ELF-1 (cell line): Measurements from ENCODE around the gene FOXL3.
A peak's percentile ranks its signal among the peaks of the same experiment; 100 is the strongest.
"Not testable (repeated sequence)": the region's sequence is repeated elsewhere in the genome, so short reads cannot be mapped to it uniquely, and the experiment has no call there.

Experiments
- DNase-seq: peaks from one replicate; pipeline ENCODE4 v3.0.0-alpha.2; 2016; ENCODE audit warnings: low read depth, low spot score

The FOXL3 gene

DNA sequence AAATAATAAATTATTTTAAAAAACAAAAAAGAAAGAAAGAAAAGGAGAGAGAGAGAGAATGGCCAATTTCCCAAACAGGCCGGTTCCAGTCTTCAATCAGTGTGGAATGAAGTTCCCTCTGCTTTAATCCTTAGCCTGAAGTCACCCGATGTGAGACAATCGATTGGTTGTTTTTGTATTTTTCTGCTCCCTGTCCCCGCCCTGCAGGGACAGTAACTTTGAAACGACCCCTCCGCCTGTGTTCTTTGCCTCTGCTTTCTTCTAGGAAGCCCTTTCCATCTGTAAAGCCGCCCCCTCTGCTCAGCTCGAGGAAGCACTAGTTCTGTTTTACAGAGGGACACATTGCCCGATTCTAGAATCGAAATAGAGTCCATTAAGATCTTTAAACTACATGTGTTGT is 33.4 kb downstream of the FOXL3 start:
- DNase-seq, result peak; percentile 24

DNA sequence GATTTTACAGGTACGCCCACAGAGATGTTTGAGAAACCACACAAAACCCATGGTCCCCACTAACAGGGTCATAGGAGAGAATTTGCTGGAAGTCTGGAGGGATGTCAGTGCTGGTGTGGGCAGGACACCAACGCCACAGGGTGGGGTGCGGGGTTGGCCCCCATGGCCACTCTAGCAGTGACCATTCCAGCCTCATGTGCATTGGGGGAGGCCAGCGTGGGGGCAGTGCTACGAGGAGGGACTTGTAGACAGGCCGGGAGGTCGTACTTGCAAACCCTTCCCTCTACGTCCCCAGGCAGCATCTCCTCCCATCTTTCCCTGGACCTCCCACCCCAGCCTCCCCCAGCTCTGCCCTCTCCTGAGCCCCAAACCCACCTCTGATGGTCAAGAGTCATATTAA is 34.0 kb downstream of the FOXL3 start:
- no peak for DNase-seq

DNA sequence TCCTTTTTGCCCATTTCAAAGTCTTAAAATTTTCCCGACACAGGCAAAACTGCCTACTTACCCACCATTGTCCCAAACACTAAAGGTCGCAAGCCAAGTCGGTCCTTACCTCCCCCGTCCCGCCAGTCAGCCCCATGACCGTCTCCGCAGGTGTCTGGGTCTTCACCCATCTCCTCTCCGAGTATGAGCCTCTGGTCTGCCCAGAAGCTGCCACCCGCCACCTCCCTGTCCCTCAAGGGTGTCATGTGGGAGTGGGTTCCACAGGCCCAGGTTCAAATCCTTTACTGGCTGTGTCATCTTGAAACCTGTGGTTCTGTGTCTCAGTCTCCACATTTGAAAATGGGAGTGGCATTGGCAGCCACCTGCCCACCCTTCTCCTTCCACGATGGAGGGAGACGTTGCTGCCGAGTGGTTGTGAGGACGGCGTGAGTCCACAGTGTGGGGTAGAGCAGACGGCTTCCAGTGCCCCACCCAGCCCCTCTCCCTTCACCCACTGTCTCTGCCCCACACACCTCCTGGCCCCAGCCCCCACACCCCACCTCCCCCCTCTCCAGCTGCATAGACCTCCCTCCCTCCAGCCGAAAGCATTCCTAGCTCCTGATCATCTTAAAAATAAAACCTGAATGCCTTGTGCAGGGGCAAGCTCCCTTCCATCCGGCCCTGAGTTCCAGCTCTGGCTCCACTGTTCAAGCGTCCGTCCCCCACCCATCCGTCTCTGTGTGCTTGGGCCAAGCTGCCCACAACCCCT is 35.3 kb downstream of the FOXL3 start:
- no peak for DNase-seq

DNA sequence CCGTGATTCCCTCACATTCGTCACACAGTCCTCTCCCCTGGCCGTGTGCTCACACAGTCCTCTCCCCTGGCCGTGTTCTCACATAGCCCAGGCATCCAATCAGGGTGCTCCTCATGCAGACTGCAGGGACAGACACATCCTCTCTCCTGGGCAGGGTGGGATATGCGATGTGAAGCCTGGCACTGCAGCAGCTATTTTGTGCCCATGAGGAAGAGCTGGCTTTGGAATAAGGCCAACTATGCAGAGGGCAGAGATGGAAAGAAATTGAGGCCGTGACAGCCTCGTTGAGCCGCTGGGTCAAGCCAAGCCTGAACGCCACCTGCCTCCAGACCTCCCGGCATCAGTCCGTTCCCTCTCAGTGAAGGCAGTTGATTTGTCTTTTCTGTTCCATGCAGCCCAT is 35.8 kb downstream of the FOXL3 start:
- no peak for DNase-seq

DNA sequence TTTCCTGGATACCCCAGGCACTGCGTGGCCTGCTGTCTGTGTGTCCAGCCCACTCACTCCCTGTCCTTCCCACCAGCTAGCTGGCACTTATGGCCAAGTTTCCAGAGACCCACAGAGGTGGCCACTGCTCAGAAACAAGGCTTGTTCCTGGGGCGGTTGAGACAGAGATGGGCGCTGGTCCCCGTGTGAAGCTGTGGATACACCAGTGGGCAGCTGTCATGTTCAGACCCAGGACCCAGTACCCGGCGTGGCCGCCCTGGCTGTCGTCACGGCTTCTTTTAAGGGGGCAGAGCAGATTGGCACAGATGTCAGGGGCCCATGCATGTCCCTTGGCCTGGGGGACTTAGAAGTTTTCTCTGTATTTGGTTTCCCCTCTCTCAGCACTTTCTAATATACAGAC is 36.3 kb downstream of the FOXL3 start:
- DNase-seq, result no peak

DNA sequence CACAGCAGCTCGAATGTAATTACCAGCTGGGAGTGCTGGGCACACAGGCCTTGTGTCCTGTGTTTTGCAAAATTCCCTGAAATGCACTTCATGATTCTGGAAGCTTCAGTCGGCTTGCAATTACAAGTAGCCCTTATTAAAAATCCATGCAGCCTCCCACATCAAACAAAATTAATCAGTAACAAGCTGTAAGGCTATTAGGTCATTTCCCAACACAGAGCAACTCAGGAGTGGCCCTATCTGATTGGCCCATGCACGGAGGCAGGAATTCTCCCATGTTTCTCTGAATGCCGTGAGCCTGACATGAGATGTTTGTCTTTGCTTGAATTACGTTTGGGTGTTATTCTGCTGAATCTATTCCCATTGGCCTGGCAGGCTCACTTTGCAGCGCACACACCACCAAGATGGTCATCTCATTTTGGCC is 36.9 kb downstream of the FOXL3 start:
- DNase-seq, result no peak

DNA sequence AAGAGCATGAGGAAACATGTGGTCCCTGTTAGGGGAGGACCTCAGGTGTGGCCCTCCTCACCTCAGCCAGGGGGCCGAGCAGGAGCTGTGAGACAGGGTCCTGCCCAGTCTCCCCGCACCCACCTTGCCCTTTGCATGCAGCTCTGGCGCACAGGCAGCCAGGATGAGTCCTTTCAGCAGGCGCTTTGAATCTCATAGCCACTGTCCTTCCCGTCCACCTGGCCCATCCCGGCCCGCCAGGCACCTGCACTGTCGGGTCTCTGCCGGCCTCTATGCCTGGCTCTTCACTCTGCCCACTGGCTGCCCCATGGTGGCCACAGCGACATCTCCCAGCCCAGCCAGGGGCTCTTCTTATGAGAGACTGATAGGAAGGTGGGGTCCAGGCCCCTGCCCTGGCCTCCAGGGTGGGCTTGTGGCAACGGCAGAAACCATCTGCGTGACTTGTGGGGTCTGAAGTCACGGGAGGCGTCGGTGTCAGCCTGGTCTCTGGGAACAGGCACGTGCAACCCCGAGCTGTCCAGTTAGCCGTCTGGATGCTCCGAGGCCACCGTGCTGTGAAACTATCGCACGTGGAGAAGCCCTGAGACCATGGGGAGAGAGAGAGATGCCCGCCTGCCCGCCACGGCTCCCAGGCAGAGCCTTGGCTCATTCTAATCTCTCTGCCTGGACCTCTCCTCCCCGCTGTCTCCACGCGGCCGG is 37.4 kb downstream of the FOXL3 start:
- no peak for DNase-seq

DNA sequence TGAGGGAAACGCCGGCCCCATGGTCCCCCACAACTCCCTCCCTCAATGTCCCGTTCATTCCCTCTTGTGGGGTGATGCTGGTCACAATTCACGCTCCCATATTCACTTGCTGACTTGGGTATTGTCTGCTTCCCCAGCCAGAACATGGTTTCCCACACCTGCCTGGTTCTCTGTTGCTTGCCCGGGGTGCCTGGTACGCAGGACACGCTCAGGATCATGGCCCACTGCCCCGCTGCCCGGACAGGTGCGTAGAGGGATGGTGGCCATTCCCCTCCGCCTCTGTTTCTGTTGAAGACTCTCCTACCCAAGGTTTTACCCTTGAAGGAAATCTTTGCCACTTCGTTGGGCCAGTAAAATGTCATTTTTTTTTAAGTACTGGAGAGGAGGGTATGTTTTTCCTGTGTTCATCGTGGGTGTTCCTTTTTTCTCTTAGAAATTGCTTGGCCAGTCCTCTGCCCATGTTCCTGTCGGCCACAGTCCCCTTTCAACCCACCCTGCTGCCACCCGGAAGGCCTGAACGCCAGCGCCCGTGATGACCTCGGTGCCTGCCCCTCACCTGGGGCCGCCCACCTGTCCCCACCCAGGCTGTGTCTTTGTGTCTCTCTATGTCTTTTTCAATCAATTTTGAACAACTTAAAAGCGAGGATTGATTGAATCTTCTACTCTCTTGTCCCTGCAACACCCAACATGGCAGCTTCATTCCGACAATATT is 38.2 kb downstream of the FOXL3 start:
- no peak for DNase-seq

DNA sequence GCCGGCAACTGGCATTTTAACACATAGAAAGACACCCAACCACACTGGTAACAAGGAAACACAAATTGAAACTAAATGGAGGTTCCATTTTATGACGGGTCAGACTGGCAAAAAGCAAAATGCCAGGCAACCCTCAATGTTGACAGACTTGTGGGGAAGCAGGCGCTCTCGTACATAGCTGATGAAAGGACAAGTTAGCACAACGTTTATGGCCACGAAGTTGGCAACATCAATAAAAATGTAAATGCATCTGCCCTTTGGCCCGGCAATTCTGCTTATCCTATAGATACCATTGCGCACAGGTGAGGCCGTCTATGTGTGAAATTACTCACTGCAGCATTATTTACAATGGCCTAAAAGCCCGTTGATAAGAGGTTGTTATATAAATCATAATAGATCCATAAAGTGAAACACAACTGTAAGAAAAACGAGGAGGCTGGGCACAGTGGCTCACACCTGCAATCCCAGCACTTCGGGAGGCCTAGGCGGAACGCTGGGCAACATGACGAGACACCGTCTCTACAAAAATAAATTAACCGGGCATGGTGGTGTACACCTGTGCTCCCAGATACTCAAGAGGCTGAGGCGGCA is 39.8 kb downstream of the FOXL3 start:
- no peak for DNase-seq

DNA sequence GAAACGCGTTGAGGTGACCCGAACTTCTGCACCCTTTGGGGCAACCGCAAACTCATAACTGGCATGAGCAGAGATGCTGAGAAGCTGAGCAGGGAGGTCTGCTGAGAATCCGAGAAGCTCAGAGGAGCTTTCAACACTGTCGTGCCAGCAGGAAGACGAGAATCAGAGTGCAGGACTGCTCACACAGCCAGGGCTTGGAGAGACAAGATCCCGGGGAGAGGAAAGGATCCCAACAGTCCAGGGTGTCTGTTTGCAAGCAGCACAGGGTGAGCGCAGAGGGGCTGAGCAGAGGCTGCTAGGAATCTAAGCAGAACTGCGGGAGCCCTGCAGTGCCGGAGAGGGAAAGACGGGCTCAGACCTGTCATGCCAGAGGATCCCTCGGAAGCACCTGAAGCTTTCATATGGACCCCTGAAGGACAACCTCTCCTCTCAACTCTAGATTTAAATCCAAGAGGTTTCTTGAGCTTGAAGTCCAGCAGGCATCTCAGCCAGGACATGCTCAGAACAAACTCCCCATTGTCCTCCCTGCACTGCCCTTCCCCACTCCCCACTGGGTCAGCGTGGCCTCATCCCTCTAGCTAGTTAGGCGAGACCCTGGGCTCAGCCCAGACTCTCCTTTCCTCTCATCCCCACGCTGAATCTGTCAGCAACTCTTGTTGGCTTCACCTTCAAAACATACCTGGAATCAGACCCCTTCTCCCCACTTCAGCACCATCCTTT is 40.7 kb downstream of the FOXL3 start:
- no peak for DNase-seq

DNA sequence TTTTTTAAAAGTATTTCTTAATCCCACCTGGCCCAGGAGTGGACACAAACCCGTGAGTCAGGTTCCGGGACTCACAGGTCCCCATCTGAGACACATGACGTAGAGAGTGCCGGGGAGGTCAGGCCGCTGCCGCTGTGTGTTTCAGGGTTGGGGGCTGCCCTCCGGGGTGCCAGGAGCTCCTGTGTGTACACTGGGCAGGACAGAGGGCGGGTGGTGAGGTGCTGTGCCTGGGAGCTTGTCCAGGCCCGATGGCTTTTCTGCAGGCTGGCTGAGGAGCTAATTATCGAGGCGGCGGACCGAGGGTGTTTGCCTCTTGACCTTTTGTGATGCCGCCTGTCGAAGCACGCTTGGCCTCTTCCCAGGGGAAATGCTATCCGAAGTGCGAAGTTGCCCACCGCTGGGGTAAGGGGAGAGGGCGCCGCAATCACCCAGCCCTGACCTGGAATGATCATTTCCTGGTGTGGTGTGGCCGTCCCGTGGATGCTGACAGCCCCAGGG is 42.1 kb downstream of the FOXL3 start:
- DNase-seq, result no peak

DNA sequence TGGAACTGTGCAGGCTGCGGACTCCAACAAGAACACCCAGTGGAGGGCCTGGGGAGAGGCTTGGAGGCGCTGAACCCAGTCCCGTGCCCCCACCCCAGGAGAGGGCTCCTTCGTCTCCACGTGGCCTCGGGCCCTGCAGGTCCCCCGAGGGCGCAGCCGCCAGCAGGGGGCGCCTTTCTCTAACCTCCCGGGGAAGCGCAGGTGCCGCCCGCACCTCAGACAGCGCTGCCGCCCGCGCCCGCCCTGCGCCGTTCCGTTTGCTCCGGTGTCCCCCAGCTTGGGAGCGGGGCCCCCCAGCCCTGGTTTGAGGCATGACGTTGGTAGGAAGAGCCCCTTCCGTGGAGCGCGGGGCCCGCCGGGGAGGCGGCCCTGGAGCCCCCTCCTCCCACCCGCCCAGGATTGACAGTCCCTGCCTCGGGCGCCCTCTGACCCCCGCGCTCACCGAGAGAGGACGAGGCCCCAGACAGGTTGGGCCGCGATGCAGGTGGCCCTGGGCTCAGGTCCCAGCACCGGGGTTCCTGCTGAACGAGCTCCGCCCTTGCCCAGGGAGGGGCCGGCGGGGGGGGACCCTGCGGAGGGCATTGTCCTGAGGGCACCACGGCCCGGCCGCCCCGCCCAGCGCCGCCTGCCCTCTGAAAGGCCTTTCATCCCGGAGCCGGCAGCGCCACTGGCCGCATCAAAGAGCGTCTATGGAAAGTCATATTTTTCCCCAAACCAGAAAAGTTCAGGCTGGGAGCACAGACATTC is 42.8 kb downstream of the FOXL3 start:
- DNase-seq, result peak; percentile 89

DNA sequence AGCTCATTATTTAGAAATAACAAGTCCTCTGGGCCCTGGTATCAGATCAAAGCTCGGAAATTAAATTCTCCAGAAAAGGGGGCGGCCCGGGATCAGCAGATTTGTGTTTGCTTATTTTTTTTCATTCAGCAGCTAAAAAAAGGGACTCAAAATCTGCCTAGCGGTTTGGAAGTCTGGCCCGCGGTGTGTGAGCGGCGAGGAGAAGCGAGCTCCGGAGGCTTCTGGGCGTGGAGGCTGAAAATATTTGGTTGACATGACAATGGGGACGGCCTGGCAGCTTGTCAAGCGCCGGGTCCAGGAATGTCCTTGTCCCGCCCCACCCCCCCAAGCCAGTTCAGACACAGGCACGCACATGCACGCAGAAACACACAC is 43.4 kb downstream of the FOXL3 start:
- DNase-seq, result peak; percentile 70

DNA sequence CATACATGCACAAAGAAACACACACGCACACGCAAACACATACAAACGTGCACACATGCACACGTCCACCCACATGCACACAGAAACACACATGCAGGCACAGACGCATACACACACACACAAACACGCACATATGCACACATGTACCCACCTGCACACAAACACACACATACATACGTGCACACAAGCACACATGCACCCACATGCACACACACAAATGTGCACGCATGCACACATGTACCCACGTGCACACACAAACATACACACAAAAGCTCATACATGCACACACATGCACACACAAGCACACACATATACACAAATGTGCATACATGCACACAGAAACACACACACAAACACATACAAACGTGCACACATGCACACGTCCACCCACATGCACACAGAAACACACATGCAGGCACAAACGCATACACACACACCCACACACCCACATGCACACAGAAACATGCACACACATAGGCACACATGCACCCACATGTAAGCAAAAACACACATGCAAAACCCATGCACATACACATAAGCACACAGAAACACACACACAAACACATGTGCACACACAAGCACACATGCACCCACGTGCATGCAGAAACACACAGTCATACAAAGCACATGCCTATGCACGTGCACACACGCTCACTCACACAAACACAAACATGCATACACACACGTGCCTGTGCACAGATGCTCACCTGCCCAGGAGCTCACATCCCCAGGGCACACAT is 44.8 kb downstream of the FOXL3 start:
- DNase-seq, result no peak

DNA sequence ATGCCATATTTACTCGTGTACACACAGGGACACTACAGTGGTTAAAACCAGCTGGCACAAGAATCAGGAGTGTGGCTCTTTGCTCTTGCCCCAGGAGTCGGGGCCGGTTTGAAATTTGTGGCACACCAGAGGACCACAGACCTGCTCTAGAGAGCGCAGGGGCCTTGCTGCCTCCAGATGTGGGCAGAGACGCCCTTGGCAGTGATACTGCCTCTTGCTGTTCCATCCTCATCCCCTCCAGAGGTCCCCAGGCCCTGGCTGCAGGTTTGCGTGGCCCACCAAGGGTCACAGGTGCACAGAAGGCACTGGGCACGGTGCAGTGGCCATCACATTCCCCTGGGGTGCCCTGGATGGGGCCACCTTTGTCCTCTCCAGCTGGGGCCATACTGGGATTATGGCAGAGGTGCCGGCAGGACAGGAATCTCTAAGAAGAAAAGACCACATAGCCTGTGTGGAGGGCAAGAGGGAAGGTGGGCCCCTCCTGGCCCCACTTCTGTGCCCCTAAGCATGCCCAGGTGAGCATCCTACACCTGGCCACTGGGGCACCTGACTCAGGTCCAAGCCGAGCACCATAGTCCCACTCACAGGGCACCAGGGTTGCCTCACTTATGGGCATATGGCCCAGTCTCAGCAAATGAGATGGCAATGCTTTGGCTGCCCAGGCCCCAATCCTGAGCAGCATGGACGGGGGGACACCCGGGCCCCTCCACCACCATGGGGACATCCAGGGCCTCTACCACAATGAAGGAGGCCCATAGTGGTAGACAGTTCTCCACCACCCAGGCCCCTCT is 45.6 kb downstream of the FOXL3 start:
- no peak for DNase-seq

DNA sequence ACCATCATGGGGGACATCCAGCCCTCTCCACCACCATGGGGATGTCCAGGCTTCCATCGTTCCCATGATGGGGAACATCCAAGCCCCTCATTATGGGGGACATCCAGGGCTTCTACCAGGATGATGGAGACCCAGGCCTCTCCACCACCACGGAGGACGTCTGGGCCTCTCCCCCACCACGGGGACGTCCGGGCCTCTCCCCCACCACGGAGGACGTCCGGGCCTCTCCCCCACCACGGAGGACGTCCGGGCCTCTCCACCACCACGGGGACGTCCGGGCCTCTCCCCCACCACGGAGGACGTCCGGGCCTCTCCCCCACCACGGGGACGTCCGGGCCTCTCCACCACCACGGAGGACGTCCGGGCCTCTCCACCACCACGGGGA is 46.2 kb downstream of the FOXL3 start:
- not testable (repeated sequence) for DNase-seq

DNA sequence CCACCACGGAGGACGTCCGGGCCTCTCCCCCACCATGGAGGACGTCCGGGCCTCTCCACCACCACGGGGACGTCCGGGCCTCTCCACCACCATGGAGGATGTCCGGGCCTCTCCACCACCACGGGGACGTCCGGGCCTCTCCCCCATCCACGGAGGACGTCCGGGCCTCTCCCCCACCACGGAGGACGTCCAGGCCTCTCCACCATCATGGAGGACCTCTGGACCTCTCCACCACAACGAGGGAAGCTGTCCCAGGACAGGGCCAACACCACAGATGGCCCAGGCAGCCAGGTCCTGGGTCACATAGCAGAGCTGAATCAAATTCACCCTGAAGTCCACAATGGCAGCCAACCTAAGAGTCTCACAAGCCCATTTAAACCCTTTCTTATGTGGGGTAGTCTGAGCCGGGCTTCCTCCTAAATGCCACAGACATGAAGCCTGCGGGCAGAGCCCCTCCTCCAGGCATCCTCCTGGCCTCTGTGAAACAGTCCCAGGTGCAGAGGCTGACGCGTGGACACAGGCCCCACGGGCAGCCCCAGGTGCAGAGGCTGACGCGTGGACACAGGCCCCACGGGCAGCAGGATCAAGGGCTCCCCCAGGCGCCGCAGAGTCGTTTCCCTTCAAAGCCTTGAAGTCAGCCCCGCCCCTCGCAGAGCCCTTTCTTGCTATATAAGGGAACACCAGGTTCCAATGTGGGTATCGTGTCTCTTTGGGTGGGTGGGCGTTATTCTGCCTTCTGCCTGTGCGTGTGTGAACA is 47.0 kb downstream of the FOXL3 start:
- no peak for DNase-seq

DNA sequence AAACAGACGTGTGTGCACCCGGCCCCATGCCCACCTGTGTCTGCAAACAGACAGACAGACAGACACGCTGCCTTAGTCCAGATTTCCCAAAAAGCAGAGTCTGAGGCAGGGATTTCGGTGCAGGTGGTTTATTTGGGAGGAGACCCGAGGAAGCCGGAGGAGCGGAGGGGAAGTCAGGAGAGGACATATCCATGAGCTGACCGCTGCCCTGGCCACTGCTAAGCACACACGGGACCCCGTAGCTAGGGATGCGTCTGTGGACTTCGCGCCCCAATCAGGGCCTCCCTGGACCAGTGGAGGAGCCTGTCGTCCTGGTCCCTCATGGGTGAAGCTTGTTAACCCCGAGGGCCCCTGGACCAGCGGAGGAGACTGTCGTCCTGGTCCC is 47.6 kb downstream of the FOXL3 start:
- DNase-seq, result no peak
